ENCODE data around the gene SDF4.
"Not testable (repeated sequence)": the region's sequence is repeated elsewhere in the genome, so short reads cannot be mapped to it uniquely, and the experiment has no call there.

SDF4 gene

DNA sequence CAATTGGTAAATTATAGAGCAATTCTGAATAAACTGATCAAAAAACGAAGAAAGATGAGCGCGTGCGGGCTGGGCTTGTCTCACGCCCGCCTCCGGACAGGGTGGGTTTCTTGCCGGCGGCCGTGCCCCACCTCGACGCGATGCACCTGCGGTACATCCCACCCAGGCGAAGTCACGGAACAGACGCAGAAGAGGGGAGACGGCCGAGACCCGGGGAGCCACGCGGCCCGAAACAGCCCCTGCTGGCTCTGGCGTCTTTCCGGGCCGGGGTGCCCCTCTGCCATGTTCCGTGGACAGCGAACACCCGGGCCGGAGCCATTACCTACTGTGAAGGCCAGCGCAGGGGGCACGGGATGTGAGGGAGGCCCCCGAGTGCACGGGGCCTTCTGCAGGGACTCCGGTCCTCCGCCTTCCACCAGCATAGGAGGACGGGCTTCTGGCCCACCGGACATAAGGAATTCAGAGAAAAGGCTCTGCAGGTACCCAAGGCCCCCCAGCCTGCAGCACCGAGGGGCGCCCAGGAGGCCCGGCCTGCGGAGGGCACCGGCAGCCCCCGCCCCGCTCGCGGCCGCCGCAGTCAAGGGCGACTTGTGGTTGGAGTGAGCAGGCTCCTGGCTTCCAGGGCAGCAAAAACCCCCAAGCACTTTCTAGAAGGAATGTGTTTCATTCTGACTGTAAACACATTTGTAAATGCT lies 22.3 kb upstream of the SDF4 start:
- DNase-seq (ENCODE audit: low read depth) = no peak
- TF ChIP-seq, protein P1, sequence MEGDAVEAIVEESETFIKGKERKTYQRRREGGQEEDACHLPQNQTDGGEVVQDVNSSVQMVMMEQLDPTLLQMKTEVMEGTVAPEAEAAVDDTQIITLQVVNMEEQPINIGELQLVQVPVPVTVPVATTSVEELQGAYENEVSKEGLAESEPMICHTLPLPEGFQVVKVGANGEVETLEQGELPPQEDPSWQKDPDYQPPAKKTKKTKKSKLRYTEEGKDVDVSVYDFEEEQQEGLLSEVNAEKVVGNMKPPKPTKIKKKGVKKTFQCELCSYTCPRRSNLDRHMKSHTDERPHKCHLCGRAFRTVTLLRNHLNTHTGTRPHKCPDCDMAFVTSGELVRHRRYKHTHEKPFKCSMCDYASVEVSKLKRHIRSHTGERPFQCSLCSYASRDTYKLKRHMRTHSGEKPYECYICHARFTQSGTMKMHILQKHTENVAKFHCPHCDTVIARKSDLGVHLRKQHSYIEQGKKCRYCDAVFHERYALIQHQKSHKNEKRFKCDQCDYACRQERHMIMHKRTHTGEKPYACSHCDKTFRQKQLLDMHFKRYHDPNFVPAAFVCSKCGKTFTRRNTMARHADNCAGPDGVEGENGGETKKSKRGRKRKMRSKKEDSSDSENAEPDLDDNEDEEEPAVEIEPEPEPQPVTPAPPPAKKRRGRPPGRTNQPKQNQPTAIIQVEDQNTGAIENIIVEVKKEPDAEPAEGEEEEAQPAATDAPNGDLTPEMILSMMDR (conservative IDR thresholded peaks at IDR 0.05; ENCODE audit: low read length) = no peak
- H3K4me3 ChIP-seq (ENCODE audit: low read length) = no peak overlapping the region

DNA sequence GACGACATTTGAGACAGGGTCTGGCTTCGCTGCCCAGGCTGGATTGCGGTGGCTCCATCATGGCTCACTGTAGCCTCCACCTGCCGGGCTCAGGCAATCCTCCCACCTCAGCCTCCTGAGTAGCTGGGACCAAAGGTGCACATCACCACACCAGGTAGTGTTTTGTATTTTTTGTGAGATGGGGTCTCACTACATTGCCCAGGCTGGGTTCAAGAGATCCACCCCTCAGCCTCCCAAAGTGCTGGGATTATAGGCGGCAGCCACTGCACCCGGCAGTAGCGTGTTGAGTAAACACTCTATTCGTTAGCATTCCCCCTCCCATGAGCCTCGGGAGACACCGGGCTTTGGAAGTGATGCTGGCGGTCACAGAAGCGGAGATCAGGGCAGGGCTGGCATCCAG lies 21.5 kb upstream of the SDF4 start:
- no peak for DNase-seq (ENCODE audit: low read depth)
- TF ChIP-seq, protein P1 (conservative IDR thresholded peaks at IDR 0.05; ENCODE audit: low read length) = no peak
- H3K4me3 ChIP-seq (ENCODE audit: low read length) = no peak overlapping the region

DNA sequence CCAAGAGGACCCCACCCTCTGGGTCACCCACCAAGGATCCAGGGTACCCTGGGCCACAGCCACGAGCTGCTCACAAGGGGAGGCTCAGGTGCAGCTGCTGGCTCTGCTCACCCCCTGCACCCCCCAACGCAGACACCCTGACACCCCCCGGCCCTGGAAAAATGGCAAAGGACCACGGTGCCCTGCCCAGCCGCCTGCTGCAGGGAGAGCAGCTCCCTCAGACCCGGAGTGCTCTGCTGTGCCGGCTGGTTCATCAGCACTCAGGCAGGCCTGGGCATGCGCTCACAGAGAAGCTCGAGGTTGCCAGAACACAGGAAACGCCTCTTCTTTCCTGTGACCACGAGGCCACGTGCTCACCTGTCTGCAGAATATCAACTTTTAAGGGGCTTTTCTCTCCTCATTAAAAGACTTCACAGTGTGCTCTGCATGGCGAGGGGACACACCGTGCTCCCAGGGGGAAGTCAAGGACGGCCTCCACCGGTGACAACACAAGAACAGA lies 19.0 kb upstream of the SDF4 start:
- no peak overlapping the region for H3K4me3 ChIP-seq (ENCODE audit: low read length)
- DNase-seq (ENCODE audit: low read depth) = no peak

DNA sequence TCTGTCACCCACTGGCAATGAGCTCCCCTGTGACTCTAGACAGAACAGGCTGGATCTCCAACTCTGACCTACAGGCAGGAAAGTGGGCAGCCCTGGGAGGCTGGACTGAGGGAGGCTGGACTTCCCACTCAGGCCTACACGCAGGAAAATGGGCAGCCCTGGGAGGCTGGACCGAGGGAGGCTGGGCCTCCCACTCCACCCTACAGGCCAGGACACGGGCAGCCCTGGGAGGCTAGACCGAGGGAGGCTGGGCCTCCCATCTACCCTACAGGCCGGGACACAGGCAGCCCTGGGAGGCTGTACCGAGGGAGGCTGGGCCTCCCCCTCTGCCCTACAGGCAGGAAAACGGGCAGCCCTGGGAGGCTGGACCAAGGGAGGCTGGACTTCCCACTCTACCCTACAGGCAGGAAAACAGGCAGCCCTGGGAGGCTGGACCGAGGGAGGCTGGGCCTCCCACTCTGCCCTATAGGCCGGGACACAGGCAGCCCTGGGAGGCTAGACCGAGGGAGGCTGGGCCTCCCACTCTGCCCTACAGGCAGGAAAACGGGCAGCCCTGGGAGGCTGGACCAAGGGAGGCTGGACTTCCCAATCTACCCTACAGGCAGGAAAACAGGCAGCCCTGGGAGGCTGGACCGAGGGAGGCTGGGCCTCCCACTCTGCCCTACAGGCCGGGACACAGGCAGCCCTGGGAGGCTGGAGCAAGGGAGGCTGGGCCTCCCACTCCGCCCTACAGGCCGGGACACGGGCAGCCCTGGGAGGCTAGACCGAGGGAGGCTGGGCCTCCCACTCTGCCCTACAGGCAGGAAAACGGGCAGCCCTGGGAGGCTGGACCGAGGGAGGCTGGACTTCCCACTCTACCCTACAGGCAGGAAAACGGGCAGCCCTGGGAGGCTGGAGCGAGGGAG lies 16.5 kb upstream of the SDF4 start:
- not testable (repeated sequence) for H3K4me3 ChIP-seq (ENCODE audit: low read length); DNase-seq (ENCODE audit: low read depth)

More for the DNA sequence above, 19.0 kb upstream of the SDF4 start:
- TF ChIP-seq, protein P1 (conservative IDR thresholded peaks at IDR 0.05; ENCODE audit: low read length) = no peak

DNA sequence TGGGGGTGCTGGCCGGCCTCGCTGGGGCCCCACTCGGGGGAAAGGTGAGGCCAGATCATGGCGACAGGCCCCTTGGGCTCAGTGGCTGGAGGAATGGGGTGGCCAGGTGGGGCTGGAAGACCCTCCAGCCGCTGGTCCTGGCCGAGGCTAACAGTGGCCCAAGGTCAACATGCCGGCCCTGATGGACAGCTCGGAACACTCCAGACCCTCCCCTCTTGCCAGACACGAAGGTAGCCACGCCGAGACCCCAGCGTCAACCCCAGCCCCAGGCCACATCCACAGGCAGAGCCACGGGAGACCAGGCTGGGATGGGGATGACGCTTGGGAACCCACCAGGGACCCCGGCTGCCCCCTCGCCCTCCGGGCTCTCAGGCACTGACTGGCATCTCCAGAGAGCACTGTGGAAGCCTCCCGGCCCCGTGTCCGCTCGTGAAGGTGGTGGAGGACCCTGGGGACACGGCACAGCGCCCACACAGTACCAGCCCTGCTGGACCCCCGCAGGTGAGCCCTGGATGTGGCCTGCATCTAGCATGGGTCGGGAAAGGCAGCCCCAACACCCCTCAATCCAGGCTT lies 15.6 kb upstream of the SDF4 start:
- no peak for DNase-seq (ENCODE audit: low read depth)
- TF ChIP-seq, protein P1 (conservative IDR thresholded peaks at IDR 0.05; ENCODE audit: low read length) = no peak
- H3K4me3 ChIP-seq (ENCODE audit: low read length) = no peak overlapping the region

DNA sequence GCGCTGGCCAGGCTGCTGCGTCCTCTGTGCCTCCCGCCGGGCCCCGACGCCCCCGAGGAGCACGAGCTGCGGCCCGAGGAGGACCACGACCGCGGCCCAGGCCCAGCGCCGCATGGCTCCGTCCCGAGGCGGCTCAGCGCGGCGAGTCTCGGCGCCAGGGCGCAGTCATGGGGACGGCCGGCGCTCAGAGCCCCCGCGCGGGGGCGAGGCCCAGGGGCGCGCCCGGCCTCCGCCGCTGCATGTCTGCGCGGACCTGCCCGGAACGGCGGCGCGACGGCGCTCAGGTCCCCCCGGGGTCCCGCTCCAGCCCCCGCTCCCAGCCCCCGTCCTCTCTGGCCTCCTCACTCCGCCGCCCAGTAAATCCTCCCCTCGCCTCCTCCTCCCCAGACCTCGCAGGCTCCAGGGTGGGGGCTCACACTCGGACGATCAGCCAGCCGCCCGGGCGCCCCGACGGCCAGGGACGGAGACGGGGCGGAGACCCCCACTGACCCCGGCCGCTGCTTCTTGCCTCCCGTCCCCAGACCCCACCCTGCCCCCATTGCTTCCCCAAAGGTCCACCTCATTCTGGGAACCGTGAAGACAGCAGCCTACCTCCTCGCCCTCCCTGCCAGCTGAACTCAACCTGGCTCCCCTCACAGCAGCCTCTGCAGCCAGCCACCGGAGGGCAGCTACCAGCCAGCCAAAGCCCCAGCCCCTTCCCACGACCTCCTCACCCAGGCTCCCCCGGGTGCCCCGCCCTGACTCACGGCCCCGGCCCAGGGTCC lies 15.0 kb upstream of the SDF4 start, which contains the start of gene C1QTNF12:
TSS of gene C1QTNF12 (minus strand) at position 146 of the 764 bp plus-strand sequence. CDS start at position 114, 32 bp downstream.
- DNase-seq (ENCODE audit: low read depth) = no peak
- TF ChIP-seq, protein P1 (conservative IDR thresholded peaks at IDR 0.05; ENCODE audit: low read length) = no peak
- no peak within 1 kb of the TSS for H3K4me3 ChIP-seq (ENCODE audit: low read length)

Data from AG10803 (cell line).